ENCODE measurements around the gene DNMT1. TPM values are rescaled to one million over a fixed set of nuclear protein-coding genes. Genes with fewer than 3 reads are reported as not detected.

The DNMT1 gene
- total and polyA plus RNA-seq, 3 donors from 2014 or later, result 96.5 to 145 (median 103) TPM

DNA sequence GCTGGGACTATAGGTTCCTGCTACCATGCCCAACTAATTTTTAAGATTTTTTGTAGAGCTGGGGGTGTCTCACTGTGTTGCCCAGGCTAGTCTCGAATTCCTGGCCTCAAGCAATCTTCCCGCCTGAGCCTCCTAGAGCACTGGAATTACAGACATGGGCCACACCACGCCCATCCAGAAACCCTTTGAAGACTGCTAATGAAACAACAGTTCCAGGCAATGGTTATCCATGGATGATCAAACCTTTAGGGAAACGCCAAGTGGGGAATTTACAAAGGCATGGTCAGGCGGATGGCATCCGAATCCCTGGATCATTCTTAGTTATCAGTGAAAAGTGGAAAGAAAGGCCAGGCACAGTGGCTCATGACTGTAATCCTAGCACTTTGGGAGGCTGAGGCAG, 16.9 kb upstream of the DNMT1 start:
- Histone ChIP-seq H3K4me3 (no peak overlapping the region), H3K4me1 (no peaks in the 10 kb centered on the region), H3K27me3 (no peaks in the 10 kb centered on the region), H3K36me3 (ENCODE audit: low read depth, missing control alignments) (no peaks in the 10 kb centered on the region), H3K27ac (no peak overlapping the region), H3K9me3 (no peaks in the 10 kb centered on the region)
- intact Hi-C loops (cut with DNase I; ENCODE audit: low total_unique reads), result no loop called here
- 95 to 97% methylated on average over 6 of the region's 6 CpGs for WGBS, 2 donors
- no peak for DNase-seq
- TF ChIP-seq, protein P1, sequence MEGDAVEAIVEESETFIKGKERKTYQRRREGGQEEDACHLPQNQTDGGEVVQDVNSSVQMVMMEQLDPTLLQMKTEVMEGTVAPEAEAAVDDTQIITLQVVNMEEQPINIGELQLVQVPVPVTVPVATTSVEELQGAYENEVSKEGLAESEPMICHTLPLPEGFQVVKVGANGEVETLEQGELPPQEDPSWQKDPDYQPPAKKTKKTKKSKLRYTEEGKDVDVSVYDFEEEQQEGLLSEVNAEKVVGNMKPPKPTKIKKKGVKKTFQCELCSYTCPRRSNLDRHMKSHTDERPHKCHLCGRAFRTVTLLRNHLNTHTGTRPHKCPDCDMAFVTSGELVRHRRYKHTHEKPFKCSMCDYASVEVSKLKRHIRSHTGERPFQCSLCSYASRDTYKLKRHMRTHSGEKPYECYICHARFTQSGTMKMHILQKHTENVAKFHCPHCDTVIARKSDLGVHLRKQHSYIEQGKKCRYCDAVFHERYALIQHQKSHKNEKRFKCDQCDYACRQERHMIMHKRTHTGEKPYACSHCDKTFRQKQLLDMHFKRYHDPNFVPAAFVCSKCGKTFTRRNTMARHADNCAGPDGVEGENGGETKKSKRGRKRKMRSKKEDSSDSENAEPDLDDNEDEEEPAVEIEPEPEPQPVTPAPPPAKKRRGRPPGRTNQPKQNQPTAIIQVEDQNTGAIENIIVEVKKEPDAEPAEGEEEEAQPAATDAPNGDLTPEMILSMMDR (IDR thresholded peaks at IDR 0.05), result no peak
- TF ChIP-seq POLR2A (IDR thresholded peaks at IDR 0.05), result no peak

DNA sequence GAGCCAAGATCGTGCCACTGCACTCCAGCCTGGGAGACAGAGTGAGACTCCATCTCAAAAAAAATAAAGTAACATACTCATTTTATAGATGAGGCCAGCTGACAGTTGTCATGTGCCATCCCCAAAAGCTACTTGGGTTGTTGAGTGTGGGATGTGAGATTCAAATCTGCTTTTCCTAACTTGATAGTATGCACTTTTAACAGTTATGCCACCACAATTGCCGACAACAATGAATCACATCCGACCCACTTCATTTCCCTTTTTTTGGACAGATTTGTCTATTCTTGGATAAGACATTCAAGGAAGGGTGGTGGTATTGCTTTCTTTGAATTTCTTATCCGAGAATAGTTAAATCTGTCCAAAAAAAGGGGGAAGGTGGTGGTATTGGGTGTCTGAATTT, 16.3 kb upstream of the DNMT1 start:
- H3K27me3 ChIP-seq, result no peaks in the 10 kb centered on the region
- intact Hi-C loops (cut with DNase I; ENCODE audit: low total_unique reads), result no loop called here
- no peaks in the 10 kb centered on the region for H3K36me3 ChIP-seq (ENCODE audit: low read depth, missing control alignments)
- TF ChIP-seq, protein P1 (IDR thresholded peaks at IDR 0.05), result no peak
- no peak for TF ChIP-seq POLR2A (IDR thresholded peaks at IDR 0.05)
- H3K4me1 ChIP-seq, result no peaks in the 10 kb centered on the region
- WGBS, 2 donors, result 90 to 92% methylated on average over 4 of the region's 4 CpGs
- H3K9me3 ChIP-seq, result no peaks in the 10 kb centered on the region
- DNase-seq, result no peak
- no peak overlapping the region for H3K27ac ChIP-seq
- H3K4me3 ChIP-seq, result no peak overlapping the region

DNA sequence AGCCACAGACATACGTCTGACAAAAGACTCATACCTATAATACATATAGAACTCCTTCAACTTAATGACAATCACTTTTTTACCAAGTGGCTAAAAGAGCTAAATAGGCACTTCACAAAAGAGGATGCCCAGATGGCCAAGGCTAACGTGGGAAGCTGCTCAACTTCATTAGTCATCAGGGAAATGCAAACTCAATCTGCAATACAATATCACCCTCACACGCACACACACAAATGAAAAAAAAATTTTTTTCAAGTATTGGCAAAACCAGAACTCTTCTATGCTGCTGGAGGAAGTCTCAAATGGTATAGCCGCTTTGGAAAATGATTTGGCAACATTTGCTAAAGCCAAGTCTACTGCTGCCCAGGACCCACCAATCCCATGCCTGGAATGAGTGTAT, 14.6 kb upstream of the DNMT1 start:
- no peak overlapping the region for H3K27ac ChIP-seq
- 81 to 83% methylated on average over 4 of the region's 4 CpGs for WGBS, 2 donors
- H3K4me1 ChIP-seq, result no peaks in the 10 kb centered on the region
- H3K27me3 ChIP-seq, result no peaks in the 10 kb centered on the region
- no peaks in the 10 kb centered on the region for H3K9me3 ChIP-seq
- TF ChIP-seq, protein P1 (IDR thresholded peaks at IDR 0.05), result no peak
- no peak for TF ChIP-seq POLR2A (IDR thresholded peaks at IDR 0.05)
- no peak overlapping the region for H3K4me3 ChIP-seq
- DNase-seq, result no peak
- intact Hi-C loops (cut with DNase I; ENCODE audit: low total_unique reads), result no loop called here
- no peaks in the 10 kb centered on the region for H3K36me3 ChIP-seq (ENCODE audit: low read depth, missing control alignments)

DNA sequence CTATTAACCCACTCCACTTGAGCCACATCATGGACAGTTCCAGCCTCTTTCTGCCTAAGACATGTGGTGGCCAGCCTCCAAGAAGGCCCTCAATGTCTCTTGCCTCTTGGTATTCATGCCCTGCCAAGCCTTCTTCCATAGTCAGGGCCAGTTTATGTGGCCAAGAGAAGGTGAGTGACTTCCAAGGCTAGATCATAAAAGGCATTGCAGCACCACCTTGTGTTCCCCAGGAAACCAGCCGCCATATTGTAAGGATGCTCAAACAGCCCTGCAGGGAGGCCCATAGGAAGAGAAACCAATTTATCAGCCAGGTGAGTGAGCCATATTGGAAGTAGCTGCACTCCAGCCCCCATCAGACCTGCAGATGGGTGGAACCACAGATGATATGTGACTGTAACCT, 12.3 kb upstream of the DNMT1 start:
- WGBS, 2 donors, result 86 to 100% methylated on average over 1 of the region's 1 CpG

More for the DNA sequence above, 12.3 kb upstream of the DNMT1 start:
- TF ChIP-seq, protein P1 (IDR thresholded peaks at IDR 0.05), result no peak
- no peak for TF ChIP-seq POLR2A (IDR thresholded peaks at IDR 0.05)
- Histone ChIP-seq H3K36me3 (ENCODE audit: low read depth, missing control alignments) (no peaks in the 10 kb centered on the region), H3K4me3 (no peak overlapping the region), H3K4me1 (no peaks in the 10 kb centered on the region), H3K27ac (no peak overlapping the region), H3K9me3 (no peaks in the 10 kb centered on the region), H3K27me3 (no peaks in the 10 kb centered on the region)
- intact Hi-C loops (cut with DNase I; ENCODE audit: low total_unique reads), result no loop called here
- DNase-seq, result no peak

All from testis (tissue), 3 donors.